SK-N-SH treated with all-trans-retinoic acid at 6 μM for 48 hours (cell line): ENCODE measurements around the gene GRID1.

ENCODE experiments used
- ATAC-seq: fragments of 200-7000 bp; cut with Tn5 transposase; 3 replicates; pipeline ENCODE4 v1.9.1; 2020; ENCODE audit warnings: mild to moderate bottlenecking, moderate library complexity
- ARNTL ChIP-seq: fragments of 450-650 bp; formaldehyde crosslinking; IDR thresholded peaks from 2 replicates; pipeline ENCODE4 v1.5.0; 2020; ENCODE audit warnings: low read depth, mild to moderate bottlenecking, moderate library complexity, borderline replicate concordance
- BACH2 ChIP-seq: fragments of 250-450 bp; sonication (Bioruptor Pico); IDR thresholded peaks from 2 replicates; pipeline ENCODE4 v1.9.0; 2021; ENCODE audit warnings: mild to moderate bottlenecking, borderline replicate concordance
- CREB5 ChIP-seq: fragments of 250-450 bp; sonication (Bioruptor Pico); IDR thresholded peaks from 2 replicates; pipeline ENCODE4 v1.5.1; 2020; ENCODE audit warnings: low read depth, mild to moderate bottlenecking, moderate library complexity
- CSDC2 ChIP-seq: fragments of 250-450 bp; sonication (Bioruptor Pico); IDR thresholded peaks from 2 replicates; pipeline ENCODE4 v1.5.0; 2020; ENCODE audit warnings: mild to moderate bottlenecking, moderate library complexity
- ESRRG ChIP-seq: fragments of 250-450 bp; sonication (Bioruptor Pico); IDR thresholded peaks from 2 replicates; pipeline ENCODE4 v1.6.1; 2021; ENCODE audit warnings: mild to moderate bottlenecking
- GLIS3 ChIP-seq: fragments of 250-450 bp; sonication (Bioruptor Pico); IDR thresholded peaks from 2 replicates; pipeline ENCODE4 v1.5.0; 2020; ENCODE audit warnings: mild to moderate bottlenecking, moderate library complexity
- ISL1 ChIP-seq: fragments of 250-450 bp; sonication (Bioruptor Pico); IDR thresholded peaks from 2 replicates; pipeline ENCODE4 v2.1.2; 2022; ENCODE audit warnings: mild to moderate bottlenecking, moderate library complexity
- OSR1 ChIP-seq: fragments of 250-450 bp; sonication (Bioruptor Pico); IDR thresholded peaks from 2 replicates; pipeline ENCODE4 v1.8.0; 2022; ENCODE audit warnings: moderate library complexity, mild to moderate bottlenecking, inconsistent platforms
- POU6F1 ChIP-seq: fragments of 250-450 bp; sonication (Bioruptor Pico); IDR thresholded peaks from 2 replicates; pipeline ENCODE4 v1.8.0; 2021; ENCODE audit warnings: low read depth, mild to moderate bottlenecking, moderate library complexity, borderline replicate concordance
- RARB ChIP-seq: fragments of 250-450 bp; sonication (Bioruptor Pico); IDR thresholded peaks from 2 replicates; pipeline ENCODE4 v1.8.0; 2021; ENCODE audit warnings: mild to moderate bottlenecking, moderate library complexity
- TCF4 ChIP-seq: fragments of 250-450 bp; sonication (Bioruptor Pico); IDR thresholded peaks from 2 replicates; pipeline ENCODE4 v1.8.0; 2021; ENCODE audit warnings: mild to moderate bottlenecking, moderate library complexity, borderline replicate concordance
- TOX ChIP-seq: fragments of 250-450 bp; sonication (Bioruptor Pico); IDR thresholded peaks from 2 replicates; pipeline ENCODE4 v1.8.0; 2021; ENCODE audit warnings: mild to moderate bottlenecking, moderate library complexity, borderline replicate concordance
- ZC3H10 ChIP-seq: fragments of 250-450 bp; sonication (Bioruptor Pico); IDR thresholded peaks from 2 replicates; pipeline ENCODE4 v1.5.1; 2021; ENCODE audit warnings: mild to moderate bottlenecking, moderate library complexity
- ZFP30 ChIP-seq: fragments of 450-650 bp; formaldehyde crosslinking; IDR thresholded peaks from 2 replicates; pipeline ENCODE4 v1.5.0; 2022; ENCODE audit warnings: mild to moderate bottlenecking, moderate library complexity
- ZNF565 ChIP-seq: fragments of 450-650 bp; formaldehyde crosslinking; conservative IDR thresholded peaks from 2 replicates; pipeline ENCODE4 v1.5.0; 2020; ENCODE audit warnings: low read depth, mild to moderate bottlenecking, moderate library complexity
- TF ChIP-seq, protein P1 (sequence below): fragments of 250-450 bp; sonication (Bioruptor Pico); IDR thresholded peaks from 2 replicates; pipeline ENCODE4 v1.8.0; 2020; ENCODE audit warnings: mild to moderate bottlenecking, moderate library complexity, borderline replicate concordance
- TF ChIP-seq, protein P2 (sequence below): fragments of 250-450 bp; sonication (Bioruptor Pico); IDR thresholded peaks from 2 replicates; pipeline ENCODE4 v1.5.1; 2021; ENCODE audit warnings: mild to moderate bottlenecking, moderate library complexity

Gene GRID1

GRCh38 chr10:86348321-86349210, 18.0 kb downstream of the GRID1 start:
- no peak for TF ChIP-seq TOX (CRISPR knock-in tag)
- TF ChIP-seq TCF4 (CRISPR knock-in tag), result no peak
- TF ChIP-seq POU6F1, result no peak
- TF ChIP-seq, protein P1, sequence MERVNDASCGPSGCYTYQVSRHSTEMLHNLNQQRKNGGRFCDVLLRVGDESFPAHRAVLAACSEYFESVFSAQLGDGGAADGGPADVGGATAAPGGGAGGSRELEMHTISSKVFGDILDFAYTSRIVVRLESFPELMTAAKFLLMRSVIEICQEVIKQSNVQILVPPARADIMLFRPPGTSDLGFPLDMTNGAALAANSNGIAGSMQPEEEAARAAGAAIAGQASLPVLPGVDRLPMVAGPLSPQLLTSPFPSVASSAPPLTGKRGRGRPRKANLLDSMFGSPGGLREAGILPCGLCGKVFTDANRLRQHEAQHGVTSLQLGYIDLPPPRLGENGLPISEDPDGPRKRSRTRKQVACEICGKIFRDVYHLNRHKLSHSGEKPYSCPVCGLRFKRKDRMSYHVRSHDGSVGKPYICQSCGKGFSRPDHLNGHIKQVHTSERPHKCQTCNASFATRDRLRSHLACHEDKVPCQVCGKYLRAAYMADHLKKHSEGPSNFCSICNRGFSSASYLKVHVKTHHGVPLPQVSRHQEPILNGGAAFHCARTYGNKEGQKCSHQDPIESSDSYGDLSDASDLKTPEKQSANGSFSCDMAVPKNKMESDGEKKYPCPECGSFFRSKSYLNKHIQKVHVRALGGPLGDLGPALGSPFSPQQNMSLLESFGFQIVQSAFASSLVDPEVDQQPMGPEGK (CRISPR knock-in tag), result no peak
- no peak for TF ChIP-seq ZFP30 (CRISPR knock-in tag)
- ATAC-seq, result peak; percentile 63

GRCh38 chr10:86347856-86348255, 18.7 kb downstream of the GRID1 start:
- TF ChIP-seq TOX (CRISPR knock-in tag) (no peak), OSR1 (CRISPR knock-in tag) (no peak), ZC3H10 (CRISPR knock-in tag) (no peak), RARB (no peak), ZNF565 (CRISPR knock-in tag) (no peak), CSDC2 (CRISPR knock-in tag) (no peak), GLIS3 (no peak), BACH2 (CRISPR knock-in tag) (no peak)
- TF ChIP-seq, protein P2, sequence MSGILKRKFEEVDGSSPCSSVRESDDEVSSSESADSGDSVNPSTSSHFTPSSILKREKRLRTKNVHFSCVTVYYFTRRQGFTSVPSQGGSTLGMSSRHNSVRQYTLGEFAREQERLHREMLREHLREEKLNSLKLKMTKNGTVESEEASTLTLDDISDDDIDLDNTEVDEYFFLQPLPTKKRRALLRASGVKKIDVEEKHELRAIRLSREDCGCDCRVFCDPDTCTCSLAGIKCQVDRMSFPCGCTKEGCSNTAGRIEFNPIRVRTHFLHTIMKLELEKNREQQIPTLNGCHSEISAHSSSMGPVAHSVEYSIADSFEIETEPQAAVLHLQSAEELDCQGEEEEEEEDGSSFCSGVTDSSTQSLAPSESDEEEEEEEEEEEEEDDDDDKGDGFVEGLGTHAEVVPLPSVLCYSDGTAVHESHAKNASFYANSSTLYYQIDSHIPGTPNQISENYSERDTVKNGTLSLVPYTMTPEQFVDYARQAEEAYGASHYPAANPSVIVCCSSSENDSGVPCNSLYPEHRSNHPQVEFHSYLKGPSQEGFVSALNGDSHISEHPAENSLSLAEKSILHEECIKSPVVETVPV, result no peak
- ATAC-seq, result no peak

- TF ChIP-seq CREB5 (CRISPR knock-in tag) (no peak), TOX (CRISPR knock-in tag) (no peak), ZC3H10 (CRISPR knock-in tag) (no peak), ESRRG (CRISPR knock-in tag) (no peak), TCF4 (CRISPR knock-in tag) (no peak), ISL1 (no peak), GLIS3 (no peak), ARNTL (CRISPR knock-in tag) (no peak), POU6F1 (no peak)
- ATAC-seq, result peak; percentile 5; the same call in 1 of the 3 replicates
Observed at GRCh38 chr10:86346799-86347665, 19.6 kb downstream of the GRID1 start.
